NT2/D1 (cell line): ENCODE results near the gene P4HA2.
A peak's percentile ranks its signal among the peaks of the same experiment; 100 is the strongest.

ENCODE experiments used
- DNase-seq: peaks from one replicate; pipeline ENCODE4 v3.0.0-alpha.2; 2011; ENCODE audit warnings: low read depth, low spot score
- H3K27me3 ChIP-seq: 2 replicates; pipeline ENCODE4 v1.6.0; 2011; ENCODE audit warnings: mild to moderate bottlenecking; ENCODE audit not compliant: insufficient read length, insufficient read depth
- H3K36me3 ChIP-seq: 2 replicates; pipeline ENCODE4 v1.6.1; 2011; ENCODE audit warnings: mild to moderate bottlenecking, low read length, mixed read lengths; ENCODE audit not compliant: insufficient read depth, insufficient read length
- H3K4me1 ChIP-seq: 2 replicates; pipeline ENCODE4 v1.5.1; 2011; ENCODE audit not compliant: insufficient read depth, insufficient read length
- H3K4me3 ChIP-seq: 2 replicates; pipeline ENCODE4 v1.5.1; 2011; ENCODE audit warnings: low read depth; ENCODE audit not compliant: insufficient read length
- H3K9ac ChIP-seq: 2 replicates; pipeline ENCODE4 v1.6.0; 2011; ENCODE audit warnings: low read depth; ENCODE audit not compliant: insufficient read length
- H3K9me3 ChIP-seq: 2 replicates; pipeline ENCODE4 v1.5.1; 2011; ENCODE audit warnings: mild to moderate bottlenecking, low read length; ENCODE audit not compliant: insufficient read depth
- SUZ12 ChIP-seq: IDR thresholded peaks from 2 replicates; pipeline ENCODE4 v1.6.1; 2011; ENCODE audit not compliant: insufficient read length, insufficient read depth; ENCODE audit errors: extremely low read depth
- YY1 ChIP-seq: IDR thresholded peaks from 2 replicates; pipeline ENCODE4 v1.6.1; 2011; ENCODE audit not compliant: insufficient read length, insufficient read depth
- ZNF274 ChIP-seq: IDR thresholded peaks from 2 replicates; pipeline ENCODE4 v1.6.1; 2011; ENCODE audit warnings: mild to moderate bottlenecking, low read depth, low read length

The P4HA2 gene

DNA sequence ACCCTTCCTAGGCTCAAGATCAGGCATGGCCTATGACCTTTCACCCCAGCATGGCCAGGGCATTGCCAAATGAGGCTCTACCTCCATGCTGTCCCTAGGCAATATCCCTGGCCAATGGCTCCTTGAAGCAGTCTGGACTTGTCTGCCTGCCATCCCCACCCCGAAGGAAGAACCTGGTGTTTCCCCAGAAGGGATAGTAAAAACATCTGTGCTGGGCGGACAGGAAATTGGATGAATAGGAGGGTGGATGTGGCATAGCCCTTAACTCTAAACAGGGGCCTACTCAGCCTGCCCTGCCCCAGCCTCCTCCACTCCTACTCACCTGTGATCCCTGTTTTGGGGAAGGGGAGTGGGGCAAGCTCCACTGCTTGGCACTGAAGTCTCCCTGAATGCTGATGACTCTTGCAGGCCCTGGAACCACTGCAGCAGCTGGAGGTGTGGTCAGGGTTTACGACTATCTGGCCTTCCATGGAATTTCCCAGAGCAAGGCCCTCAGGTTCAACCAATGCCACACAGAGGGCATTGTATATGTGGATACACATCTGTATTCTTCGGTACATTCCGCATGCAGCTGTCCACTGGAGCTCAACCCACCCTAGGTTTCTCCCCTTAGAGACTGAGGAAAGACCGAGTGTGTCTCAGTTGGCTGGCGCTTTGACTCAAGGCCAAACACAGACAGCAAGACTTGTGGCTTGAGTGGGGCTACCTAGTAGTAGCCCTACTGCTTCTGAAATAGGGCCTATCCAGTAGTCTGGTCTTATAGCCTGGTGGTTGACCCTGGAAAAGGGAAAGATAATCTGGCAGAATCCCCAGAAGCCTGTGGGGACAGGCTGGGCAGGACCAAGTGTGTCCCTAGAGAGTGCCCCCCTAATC, 6.4 kb upstream of the P4HA2 start:
- no peak for DNase-seq
- Histone ChIP-seq H3K4me3 (no peak overlapping the region), H3K9ac (no peak overlapping the region), H3K36me3 (no peaks in the 10 kb centered on the region), H3K4me1 (no peaks in the 10 kb centered on the region), H3K27me3 (peaks cover 4% of the 10 kb centered on the region), H3K9me3 (no peaks in the 10 kb centered on the region)
- no peak for TF ChIP-seq YY1
- no peak for TF ChIP-seq ZNF274
- TF ChIP-seq SUZ12: no peak

DNA sequence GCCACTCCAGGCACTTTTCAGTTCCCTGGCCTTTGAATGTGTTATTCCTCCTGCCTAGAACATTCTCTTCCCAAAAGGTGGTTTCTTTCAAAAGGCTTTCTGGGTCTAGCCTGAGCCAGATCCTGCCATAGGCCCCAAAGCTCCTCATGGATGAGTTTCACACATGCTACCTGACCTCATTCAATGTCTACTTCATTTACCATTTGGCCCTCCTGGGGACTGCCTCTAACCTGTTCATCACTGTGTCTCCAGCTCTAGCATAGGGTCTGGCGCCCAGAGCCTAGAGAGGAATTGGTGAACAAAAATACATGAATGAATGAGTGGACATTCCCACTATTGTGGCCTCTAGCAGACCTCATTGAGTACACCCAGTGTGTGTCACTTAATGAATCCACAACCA, 5.4 kb upstream of the P4HA2 start:
- Histone ChIP-seq H3K9me3 (no peaks in the 10 kb centered on the region), H3K9ac (no peak overlapping the region), H3K36me3 (no peaks in the 10 kb centered on the region), H3K27me3 (peaks cover 7% of the 10 kb centered on the region), H3K4me3 (no peak overlapping the region), H3K4me1 (no peaks in the 10 kb centered on the region)
- TF ChIP-seq ZNF274: no peak
- no peak for TF ChIP-seq SUZ12
- no peak for TF ChIP-seq YY1
- DNase-seq: no peak

DNA sequence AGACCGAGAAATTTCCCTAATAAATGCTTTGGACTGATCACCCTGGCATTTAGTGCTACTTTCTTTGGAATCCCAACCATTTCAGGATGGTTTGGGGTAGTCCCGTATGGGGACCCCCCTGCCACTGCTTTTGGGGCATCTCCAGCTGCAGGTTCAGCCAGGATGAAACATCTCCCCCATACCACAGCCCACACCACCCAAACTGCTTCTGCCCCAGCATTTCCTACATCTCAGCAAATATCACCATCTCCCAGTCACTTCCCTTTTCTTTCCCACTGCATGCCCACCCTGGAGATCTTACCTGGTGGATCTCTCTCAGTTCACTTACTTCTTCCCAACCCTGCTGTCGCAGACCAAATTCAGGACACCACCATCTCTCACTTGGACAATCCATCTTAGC, 4.8 kb upstream of the P4HA2 start:
- no peak for DNase-seq
- Histone ChIP-seq H3K9me3 (no peaks in the 10 kb centered on the region), H3K27me3 (peaks cover 7% of the 10 kb centered on the region), H3K9ac (no peak overlapping the region), H3K4me1 (no peaks in the 10 kb centered on the region), H3K4me3 (no peak overlapping the region), H3K36me3 (no peaks in the 10 kb centered on the region)
- TF ChIP-seq SUZ12 (no peak), ZNF274 (no peak), YY1 (no peak)

DNA sequence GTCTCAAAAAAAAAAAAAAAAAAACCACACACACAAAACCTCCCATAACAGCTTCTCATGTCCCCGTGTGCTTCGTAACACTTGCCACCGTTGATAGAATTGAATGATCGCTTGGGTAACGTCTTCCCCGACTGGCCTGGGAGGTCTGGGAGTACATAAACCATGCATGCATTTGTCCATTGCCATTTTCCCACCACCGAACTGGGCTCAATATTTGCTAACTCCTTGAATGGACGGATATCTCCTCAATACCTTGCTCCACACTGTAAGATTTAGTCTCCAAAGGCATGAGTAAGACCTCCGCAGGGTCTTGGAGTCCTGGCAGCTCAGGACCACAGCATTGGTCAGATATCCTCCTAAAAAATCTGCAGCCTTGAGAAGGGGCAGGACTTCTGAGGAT, 3.2 kb upstream of the P4HA2 start:
- H3K4me1 ChIP-seq: peaks cover 5% of the 10 kb centered on the region
- TF ChIP-seq SUZ12: no peak
- no peak for TF ChIP-seq ZNF274
- DNase-seq: no peak
- H3K4me3 ChIP-seq: no peak overlapping the region
- H3K36me3 ChIP-seq: no peaks in the 10 kb centered on the region
- no peaks in the 10 kb centered on the region for H3K9me3 ChIP-seq
- peaks cover 15% of the 10 kb centered on the region for H3K27me3 ChIP-seq
- no peak overlapping the region for H3K9ac ChIP-seq

DNA sequence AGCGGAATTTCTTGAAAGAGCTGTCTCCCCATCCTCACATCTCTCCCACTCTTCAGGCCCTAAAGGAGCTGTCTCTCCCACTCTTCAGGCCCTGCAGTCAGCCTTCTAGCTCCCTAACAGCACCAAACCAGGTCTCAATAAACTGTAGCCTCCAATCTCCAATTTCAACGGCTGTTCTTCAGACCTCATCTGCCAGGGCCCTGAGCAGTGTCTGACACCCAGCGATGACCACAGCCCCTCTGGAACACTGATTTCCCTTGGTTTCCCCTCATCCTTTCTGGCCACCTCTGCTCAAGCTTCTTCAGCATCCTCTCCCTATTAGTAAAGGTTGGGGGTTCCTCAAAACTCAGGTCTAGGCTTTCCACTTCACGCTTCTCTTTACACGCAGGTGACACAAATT, 1.6 kb upstream of the P4HA2 start:
- H3K9me3 ChIP-seq: no peaks in the 10 kb centered on the region
- peaks cover 9% of the 10 kb centered on the region for H3K4me1 ChIP-seq
- no peaks in the 10 kb centered on the region for H3K36me3 ChIP-seq
- H3K27me3 ChIP-seq: peaks cover 15% of the 10 kb centered on the region
- no peak for DNase-seq
- no peak for TF ChIP-seq ZNF274
- TF ChIP-seq SUZ12: no peak
- no peak for TF ChIP-seq YY1
- H3K4me3 ChIP-seq: no peak overlapping the region
- H3K9ac ChIP-seq: no peak overlapping the region

DNA sequence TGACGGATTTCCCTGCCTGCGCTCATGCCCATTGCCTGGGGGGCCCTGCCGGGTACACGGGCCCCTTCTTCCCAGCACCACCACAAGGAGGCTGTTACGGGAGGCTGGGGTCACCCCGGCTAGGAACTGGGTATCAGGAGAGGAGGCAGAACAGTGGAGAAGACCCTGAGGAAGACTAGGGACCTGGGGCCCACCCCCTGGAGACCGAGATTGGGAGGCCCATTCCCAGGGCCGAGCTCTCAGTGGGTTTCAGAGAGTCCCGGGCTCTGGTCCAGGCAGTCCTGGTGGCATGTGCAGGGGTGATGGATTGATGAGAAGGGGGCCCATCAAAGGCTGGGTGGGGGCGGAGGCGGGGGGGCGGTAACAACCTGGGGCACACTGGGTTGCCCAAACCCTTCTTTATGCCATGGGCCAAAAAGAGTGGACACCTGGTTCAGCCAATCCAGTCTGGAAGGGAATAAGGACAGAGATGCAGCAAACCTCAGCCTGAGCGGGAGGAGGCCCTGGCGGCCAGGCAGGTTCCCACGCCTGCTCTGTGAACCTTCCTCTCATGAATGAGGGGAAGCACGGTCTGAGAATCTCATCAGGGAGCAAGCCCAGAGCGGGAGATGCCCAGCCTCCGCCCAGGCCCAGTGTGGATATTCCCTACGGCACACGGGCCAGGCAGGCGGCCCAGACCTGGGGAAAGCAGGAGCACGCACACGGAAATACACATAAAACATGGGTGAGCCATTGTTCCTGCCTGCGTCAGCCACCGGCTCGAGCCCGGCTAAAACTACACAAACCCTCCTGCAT, 785 bp upstream of the P4HA2 start:
- no peak for TF ChIP-seq SUZ12
- no peak for TF ChIP-seq ZNF274
- no peak for TF ChIP-seq YY1
- Histone ChIP-seq H3K36me3 (peaks cover 3% of the 10 kb centered on the region), H3K4me3 (peak overlapping the region; percentile 47), H3K27me3 (peaks cover 15% of the 10 kb centered on the region), H3K9me3 (no peaks in the 10 kb centered on the region), H3K9ac (peak overlapping the region; percentile 85), H3K4me1 (peaks cover 9% of the 10 kb centered on the region)
- DNase-seq: no peak

DNA sequence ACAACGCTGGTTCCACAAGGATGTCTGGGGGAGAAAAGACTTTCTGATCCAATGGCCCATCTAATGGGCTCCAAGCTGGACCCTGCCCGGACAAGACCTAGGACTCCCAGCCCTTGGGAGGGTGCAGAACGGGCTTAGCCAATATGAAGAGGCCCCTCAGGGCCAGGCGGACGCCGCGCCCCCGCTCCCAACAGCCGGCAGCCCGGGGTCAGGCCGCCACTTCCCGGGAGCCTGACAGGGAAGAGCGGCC, 493 bp downstream of the P4HA2 start:
- TF ChIP-seq YY1: no peak
- TF ChIP-seq ZNF274: no peak
- no peak for TF ChIP-seq SUZ12
- H3K9ac ChIP-seq: peak overlapping the region; percentile 67
- H3K27me3 ChIP-seq: peaks cover 15% of the 10 kb centered on the region
- H3K36me3 ChIP-seq: peaks cover 3% of the 10 kb centered on the region
- H3K9me3 ChIP-seq: no peaks in the 10 kb centered on the region
- H3K4me1 ChIP-seq: peaks cover 9% of the 10 kb centered on the region
- H3K4me3 ChIP-seq: peak overlapping the region; percentile 47
- DNase-seq: no peak
